H9 (cell line): ENCODE measurements around the gene PDE3A. TPM values are rescaled to one million over a fixed set of nuclear protein-coding genes. Genes with fewer than 3 reads are reported as not detected.
A peak's percentile ranks its signal among the peaks of the same experiment; 100 is the strongest.

Experiments used
- DNase-seq: peaks from one replicate; pipeline ENCODE4 v3.0.0-alpha.2; 2017
- H2AFZ ChIP-seq: one replicate; pipeline ENCODE4 v1.6.1; 2013; ENCODE audit warnings: mild to moderate bottlenecking, low read length, control low read depth, moderate library complexity
- H2AK5ac ChIP-seq: 2 replicates; pipeline ENCODE4 v1.6.1; 2013; ENCODE audit warnings: low read length, control low read depth, mixed read lengths; ENCODE audit not compliant: insufficient read length
- H2BK120ac ChIP-seq: one replicate; pipeline ENCODE4 v1.6.1; 2013; ENCODE audit warnings: low read depth, mild to moderate bottlenecking, low read length, control low read depth, inconsistent platforms; ENCODE audit not compliant: poor library complexity, severe bottlenecking
- H2BK12ac ChIP-seq: 2 replicates; pipeline ENCODE4 v1.6.1; 2013; ENCODE audit warnings: low read length, control low read depth, mixed read lengths, low read depth; ENCODE audit not compliant: insufficient read length
- H2BK15ac ChIP-seq: 2 replicates; pipeline ENCODE4 v1.6.1; 2013; ENCODE audit warnings: low read depth, low read length, control low read depth
- H2BK20ac ChIP-seq: one replicate; pipeline ENCODE4 v1.6.1; 2013; ENCODE audit warnings: low read depth, mild to moderate bottlenecking, low read length, control low read depth, inconsistent platforms; ENCODE audit not compliant: poor library complexity, severe bottlenecking
- H2BK5ac ChIP-seq: 2 replicates; pipeline ENCODE4 v1.6.1; 2013; ENCODE audit warnings: low read length, control low read depth, mixed read lengths; ENCODE audit not compliant: insufficient read length
- H3K14ac ChIP-seq: 2 replicates; pipeline ENCODE4 v1.6.1; 2013; ENCODE audit warnings: low read length, control low read depth; ENCODE audit not compliant: insufficient read depth
- H3K18ac ChIP-seq: 2 replicates; pipeline ENCODE4 v1.6.1; 2013; ENCODE audit warnings: low read depth, mild to moderate bottlenecking, mixed read lengths, low read length, control low read depth; ENCODE audit not compliant: insufficient read length
- H3K23ac ChIP-seq: 2 replicates; pipeline ENCODE4 v1.6.1; 2013; ENCODE audit warnings: low read length, control low read depth, mixed read lengths, low read depth; ENCODE audit not compliant: insufficient read length
- H3K23me2 ChIP-seq: 2 replicates; pipeline ENCODE4 v1.6.1; 2013; ENCODE audit warnings: low read depth, mild to moderate bottlenecking, mixed read lengths, low read length, control low read depth; ENCODE audit not compliant: insufficient read length, poor library complexity, severe bottlenecking
- H3K27ac ChIP-seq: 2 replicates; pipeline ENCODE4 v1.5.1; 2013; ENCODE audit warnings: low read length, control low read depth, mixed read lengths, low read depth; ENCODE audit not compliant: insufficient read length
- H3K27me3 ChIP-seq: 2 replicates; pipeline ENCODE4 v1.6.1; 2013; ENCODE audit warnings: low read length, control low read depth, inconsistent platforms; ENCODE audit not compliant: insufficient read depth
- H3K4ac ChIP-seq: 2 replicates; pipeline ENCODE4 v1.6.1; 2013; ENCODE audit warnings: low read depth, mild to moderate bottlenecking, control low read depth, inconsistent platforms, low read length, moderate library complexity
- H3K4me1 ChIP-seq: 2 replicates; pipeline ENCODE4 v1.6.1; 2013; ENCODE audit warnings: low read length, control low read depth, inconsistent platforms; ENCODE audit not compliant: insufficient read depth
- H3K4me2 ChIP-seq: 2 replicates; pipeline ENCODE4 v1.6.1; 2013; ENCODE audit warnings: low read length, control low read depth, mixed read lengths; ENCODE audit not compliant: insufficient read length, insufficient read depth
- H3K56ac ChIP-seq: 2 replicates; pipeline ENCODE4 v1.6.1; 2013; ENCODE audit warnings: low read depth, mild to moderate bottlenecking, mixed read lengths, low read length, control low read depth; ENCODE audit not compliant: insufficient read length
- H3K79me1 ChIP-seq: 2 replicates; pipeline ENCODE4 v1.6.1; 2013; ENCODE audit warnings: low read depth, mild to moderate bottlenecking, moderate library complexity, low read length, control low read depth, inconsistent platforms; ENCODE audit not compliant: insufficient read depth, poor library complexity, severe bottlenecking
- H3K79me2 ChIP-seq: 2 replicates; pipeline ENCODE4 v1.6.1; 2013; ENCODE audit warnings: low read length, control low read depth, inconsistent platforms; ENCODE audit not compliant: insufficient read depth
- H3K9ac ChIP-seq: 2 replicates; pipeline ENCODE4 v1.6.1; 2013; ENCODE audit warnings: low read length, control low read depth, mixed read lengths; ENCODE audit not compliant: insufficient read length; ENCODE audit errors: extremely low read depth
- H3K9me3 ChIP-seq: one replicate; pipeline ENCODE4 v1.6.1; 2013; ENCODE audit warnings: low read depth, low read length, inconsistent platforms; ENCODE audit not compliant: control insufficient read depth
- H3T11ph ChIP-seq: one replicate; pipeline ENCODE4 v1.6.1; 2013; ENCODE audit warnings: mild to moderate bottlenecking, low read length, control low read depth, inconsistent platforms
- H4K20me1 ChIP-seq: one replicate; pipeline ENCODE4 v1.6.1; 2013; ENCODE audit not compliant: control insufficient read depth, insufficient read length, insufficient read depth
- H4K5ac ChIP-seq: 2 replicates; pipeline ENCODE4 v1.6.1; 2013; ENCODE audit warnings: low read depth, mild to moderate bottlenecking, mixed read lengths, low read length, control low read depth; ENCODE audit not compliant: insufficient read length
- H4K8ac ChIP-seq: replicated peaks from 2 replicates; pipeline ENCODE4 v1.6.1; 2013; ENCODE audit warnings: low read length, control low read depth, mixed read lengths, low read depth; ENCODE audit not compliant: insufficient read length
- H4K91ac ChIP-seq: 2 replicates; pipeline ENCODE4 v1.6.1; 2013; ENCODE audit warnings: low read depth, mild to moderate bottlenecking, moderate library complexity, mixed read lengths, low read length, control low read depth; ENCODE audit not compliant: insufficient read length
- H3K27ac Mint-ChIP-seq, 3 experiments: 2 replicates in 2 of 3; 3 replicates in 1 of 3; pipeline ENCODE4 v1.8.0; 2020 to 2021; ENCODE audit warnings: mixed read lengths in 3 of 3, mild to moderate bottlenecking in 1 of 3, moderate library complexity in 1 of 3
- H3K27me3 Mint-ChIP-seq: 2 replicates; pipeline ENCODE4 v1.8.0; 2021; ENCODE audit warnings: low read depth, mild to moderate bottlenecking, moderate library complexity, mixed read lengths
- H3K36me3 Mint-ChIP-seq, 3 experiments: 2 replicates in 2 of 3; 3 replicates in 1 of 3; pipeline ENCODE4 v1.8.0; 2020 to 2021; ENCODE audit warnings: low read depth in 3 of 3, mixed read lengths in 3 of 3; ENCODE audit not compliant: insufficient read depth in 1 of 3
- H3K4me1 Mint-ChIP-seq, 2 experiments: 2 replicates each; pipeline ENCODE4 v1.8.0; 2020; ENCODE audit warnings: mixed read lengths in 2 of 2
- H3K4me3 Mint-ChIP-seq, 2 experiments: 2 replicates in 1 of 2; 3 replicates in 1 of 2; pipeline ENCODE4 v1.8.0; 2020 to 2021; ENCODE audit warnings: mild to moderate bottlenecking in 2 of 2, mixed read lengths in 2 of 2, moderate library complexity in 1 of 2
- H3K9me3 Mint-ChIP-seq, 2 experiments: 2 replicates in 1 of 2; 3 replicates in 1 of 2; pipeline ENCODE4 v1.8.0; 2020; ENCODE audit warnings: mild to moderate bottlenecking in 2 of 2, mixed read lengths in 2 of 2, moderate library complexity in 1 of 2
- CTCF ChIP-seq: fragments of 200-600 bp; sonication (generic); conservative IDR thresholded peaks from 3 replicates; pipeline ENCODE4 v1.8.0; 2021; ENCODE audit warnings: antibody characterized with exemption, mild to moderate bottlenecking
- WGBS: extraction: QIAGEN DNeasy Blood & Tissue Kit; methylation state at CpG from one replicate; pipeline ENCODE4 v1.1.7; 2013; ENCODE audit warnings: missing lambda C conversion rate, low lambda C conversion rate, mixed read lengths; ENCODE audit not compliant: insufficient read length; ENCODE audit errors: extremely low coverage; 5-methylcytosine and 5-hydroxymethylcytosine counted together
- total RNA-seq: library from RNA; stranded (reverse); gene quantifications from 2 replicates; pipeline ENCODE4 v1.2.1, GENCODE V29; 2021

The PDE3A gene
- total RNA-seq, 1 experiment from 2014 or later, result 3.0 TPM

- no peak overlapping the region for H2BK5ac ChIP-seq
- no peak overlapping the region for H2BK15ac ChIP-seq
- H3K27ac ChIP-seq, result no peak overlapping the region
- WGBS, result no CpG with 5 or more reads among the region's 4 CpGs
- peaks cover under 1 to 3% of the 10 kb centered on the region in 2 experiments; a peak in 1 of 5 replicates for H3K9me3 Mint-ChIP-seq
- no peaks in the 10 kb centered on the region for H3K9me3 ChIP-seq
- no peak overlapping the region for H2AFZ ChIP-seq
- no peak overlapping the region for H2BK12ac ChIP-seq
- H3K79me2 ChIP-seq, result no peaks in the 10 kb centered on the region
- H3K18ac ChIP-seq, result no peak overlapping the region
- H4K91ac ChIP-seq, result no peak overlapping the region
- H3K4me2 ChIP-seq, result no peak overlapping the region
- no peak overlapping the region for H4K5ac ChIP-seq
- no peak overlapping the region for H3K9ac ChIP-seq
- no peaks in the 10 kb centered on the region; a peak in 1 of 4 replicates for H3K4me1 Mint-ChIP-seq
- H3K4me1 ChIP-seq, result no peaks in the 10 kb centered on the region
- H3K23me2 ChIP-seq, result no peaks in the 10 kb centered on the region
- TF ChIP-seq CTCF, result no peak
- H2BK20ac ChIP-seq, result no peak overlapping the region
- H4K8ac ChIP-seq, result no peak overlapping the region
- H3K36me3 Mint-ChIP-seq, result peaks cover 0 to 4% (median under 1%) of the 10 kb centered on the region in 3 experiments; a peak in 4 of 7 replicates
- H2AK5ac ChIP-seq, result no peak overlapping the region
- H3T11ph ChIP-seq, result no peak overlapping the region
- peak overlapping the region in 1 of 3 experiments; percentile 2; a peak in 1 of 7 replicates for H3K27ac Mint-ChIP-seq
- no peaks in the 10 kb centered on the region for H4K20me1 ChIP-seq
- H3K27me3 ChIP-seq, result no peaks in the 10 kb centered on the region
- H3K27me3 Mint-ChIP-seq, result no peaks in the 10 kb centered on the region
- H2BK120ac ChIP-seq, result no peak overlapping the region
- no peak overlapping the region for H3K4ac ChIP-seq
- no peak overlapping the region for H3K56ac ChIP-seq
- no peak overlapping the region for H3K23ac ChIP-seq
- no peaks in the 10 kb centered on the region for H3K79me1 ChIP-seq
- DNase-seq, result no peak
- H3K4me3 Mint-ChIP-seq, result no peak overlapping the region
- no peak overlapping the region for H3K14ac ChIP-seq
Measured at GRCh38 chr12:20546267-20546666, 177.9 kb downstream of the PDE3A start.
